Measurements from ENCODE around the gene CDH23. TPM values are rescaled to one million over a fixed set of nuclear protein-coding genes. Genes with fewer than 3 reads are reported as not detected.

The CDH23 gene
- total and polyA plus RNA-seq, 2 donors (not counting 1 experiment from before 2014, with no cell fraction given), result 0.37 to 0.89 TPM

DNA sequence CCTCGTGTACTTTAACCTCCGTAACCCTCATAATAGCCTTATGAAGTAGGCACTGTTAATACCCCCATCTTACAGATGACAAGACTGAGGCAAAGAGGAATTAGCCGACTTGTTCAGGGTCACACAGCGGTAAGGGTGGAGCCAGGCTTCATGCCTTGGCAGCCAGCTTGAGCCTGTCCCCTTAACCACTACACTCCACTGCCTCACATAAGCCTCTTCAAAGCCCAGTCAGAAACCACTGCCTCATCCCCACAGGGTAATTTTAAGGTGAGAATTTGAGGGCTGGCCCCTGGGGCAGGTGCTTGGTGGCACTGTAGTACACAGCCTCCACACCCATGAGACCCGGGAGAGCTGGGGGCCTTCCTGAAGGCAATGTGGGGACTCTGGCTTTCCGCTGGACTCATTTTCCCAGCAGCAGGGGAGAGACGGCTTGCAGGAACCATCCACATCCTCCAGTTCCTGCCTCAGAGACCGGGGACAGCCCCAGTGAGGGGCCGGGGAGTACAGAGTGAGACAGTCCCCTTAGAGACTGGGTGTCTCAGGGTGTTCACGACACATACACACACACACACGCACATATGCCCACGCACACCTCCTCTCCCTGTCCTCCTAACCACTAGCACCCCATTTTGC lies 330.5 kb downstream of the CDH23 start:
- Mint-ChIP-seq H3K4me3 (peak overlapping the region; percentile 83), H3K4me1 (peaks cover 47% of the 10 kb centered on the region), H3K27me3 (no peaks in the 10 kb centered on the region), H3K9me3 (ENCODE audit: insufficient read depth) (no peaks in the 10 kb centered on the region), H3K27ac (peak overlapping the region; percentile 92)
- peaks cover 0 to 7% (median 0%) of the 10 kb centered on the region in 3 donors for H3K9me3 ChIP-seq (ENCODE audit: control extremely low read depth in 1 of 3, control insufficient read depth in 2 of 3, insufficient read depth in 1 of 3, low read length in 2 of 3)
- H3K9ac ChIP-seq (ENCODE audit: low read length), result peak overlapping the region; percentile 30
- ChIA-PET CTCF (interaction anchor here (1.0 to 6.1 kb wide), 12 partner anchors 10 to 87 kb away, joined by 3 to 36 read pairs (median 5); partner anchors contain the start of gene VSIR), POLR2A (interaction anchor here (0.6 to 3.0 kb wide), 6 partner anchors 16 to 128 kb away, joined by 3 to 15 read pairs (median 4); partner anchors contain the start of gene VSIR)
- H3K4me1 ChIP-seq (ENCODE audit: control insufficient read depth in 2 of 2, insufficient read depth in 2 of 2, low read length in 2 of 2), result peaks cover 40 to 68% of the 10 kb centered on the region in 2 donors
- WGBS (ENCODE audit: insufficient coverage), result 15% methylated on average over 10 of the region's 12 CpGs
- H3K27me3 ChIP-seq (replicated peaks in 1 of 4; ENCODE audit: control extremely low read depth in 1 of 4, control insufficient read depth in 3 of 4, insufficient read depth in 4 of 4, low read length in 3 of 4), result no peaks in the 10 kb centered on the region
- peak overlapping the region in 3 of 5 experiments; percentile 13 to 36 (median 22) for H3K4me3 ChIP-seq (ENCODE audit: control extremely low read depth in 1 of 5, extremely low read depth in 1 of 5, insufficient read depth in 1 of 5, low read depth in 2 of 5, low read length in 4 of 5)
- H2AFZ ChIP-seq (ENCODE audit: insufficient read depth, low read depth, low read length, poor library complexity, severe bottlenecking), result peak overlapping the region; percentile 47
- ATAC-seq (ENCODE audit: low read depth) (peak; percentile 58), DNase-seq (no peak)
- intact Hi-C loops (cut with micrococcal nuclease), result loop anchor here (1.0 kb wide), 3 partner anchors 8 to 42 kb away; no protein-coding TSS in a partner anchor
- no peak for TF ChIP-seq EZH2 (IDR thresholded peaks at IDR 0.05; ENCODE audit: borderline replicate concordance, insufficient read depth, low read depth, low read length, poor library complexity, severe bottlenecking)
- TF ChIP-seq, protein P1, sequence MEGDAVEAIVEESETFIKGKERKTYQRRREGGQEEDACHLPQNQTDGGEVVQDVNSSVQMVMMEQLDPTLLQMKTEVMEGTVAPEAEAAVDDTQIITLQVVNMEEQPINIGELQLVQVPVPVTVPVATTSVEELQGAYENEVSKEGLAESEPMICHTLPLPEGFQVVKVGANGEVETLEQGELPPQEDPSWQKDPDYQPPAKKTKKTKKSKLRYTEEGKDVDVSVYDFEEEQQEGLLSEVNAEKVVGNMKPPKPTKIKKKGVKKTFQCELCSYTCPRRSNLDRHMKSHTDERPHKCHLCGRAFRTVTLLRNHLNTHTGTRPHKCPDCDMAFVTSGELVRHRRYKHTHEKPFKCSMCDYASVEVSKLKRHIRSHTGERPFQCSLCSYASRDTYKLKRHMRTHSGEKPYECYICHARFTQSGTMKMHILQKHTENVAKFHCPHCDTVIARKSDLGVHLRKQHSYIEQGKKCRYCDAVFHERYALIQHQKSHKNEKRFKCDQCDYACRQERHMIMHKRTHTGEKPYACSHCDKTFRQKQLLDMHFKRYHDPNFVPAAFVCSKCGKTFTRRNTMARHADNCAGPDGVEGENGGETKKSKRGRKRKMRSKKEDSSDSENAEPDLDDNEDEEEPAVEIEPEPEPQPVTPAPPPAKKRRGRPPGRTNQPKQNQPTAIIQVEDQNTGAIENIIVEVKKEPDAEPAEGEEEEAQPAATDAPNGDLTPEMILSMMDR (IDR thresholded peaks at IDR 0.05), result no peak
- H3K4me2 ChIP-seq (replicated peaks; ENCODE audit: low read depth, low read length, poor library complexity, severe bottlenecking), result peak overlapping the region; percentile 81
- peak overlapping the region; percentile 75 to 78 for H3K27ac ChIP-seq (ENCODE audit: low read length in 2 of 2)
- no peaks in the 10 kb centered on the region for H3K79me2 ChIP-seq (ENCODE audit: control insufficient read depth, insufficient read depth, low read length)
- no peaks in the 10 kb centered on the region for H4K20me1 ChIP-seq (ENCODE audit: control insufficient read depth, insufficient read depth, low read length, poor library complexity, severe bottlenecking)
- no peaks in the 10 kb centered on the region for H3K36me3 ChIP-seq (replicated peaks in 1 of 2; ENCODE audit: control extremely low read depth in 1 of 2, control insufficient read depth in 1 of 2, extremely low read depth in 1 of 2, insufficient read depth in 2 of 2, low read length in 1 of 2)
